NCI-H345 treated with DMSO at 0.1 percent for 48 hours (cell line): Measurements from ENCODE around the gene FAM3D.
"Not testable (repeated sequence)": the region's sequence is repeated elsewhere in the genome, so short reads cannot be mapped to it uniquely, and the experiment has no call there.

Source experiments
- DNase-seq: peaks from one replicate; lab custom pipeline; 2025; ENCODE audit not compliant: unreplicated experiment; lab: John Stamatoyannopoulos, UW

FAM3D gene

GRCh38 chr3:58666683-58667082 is at the start of gene FAM3D:
FAM3D (minus strand) TSS chr3:58666774; CDS start chr3:58655563, 11,211 bp downstream.
- DNase-seq: no peak

GRCh38 chr3:58713715-58714401 is 47.3 kb upstream of the FAM3D start:
- no peak for DNase-seq

- DNase-seq: no peak
Measured at GRCh38 chr3:58711871-58712270, 45.3 kb upstream of the FAM3D start.

GRCh38 chr3:58708983-58709382 is 42.4 kb upstream of the FAM3D start:
- DNase-seq: not testable (repeated sequence)

- no peak for DNase-seq
Measured at GRCh38 chr3:58708116-58708791, 41.7 kb upstream of the FAM3D start.

GRCh38 chr3:58707390-58707930 is 40.9 kb upstream of the FAM3D start:
- DNase-seq: no peak

GRCh38 chr3:58706395-58707167 is 40.0 kb upstream of the FAM3D start:
- no peak for DNase-seq

- no peak for DNase-seq
Measured at GRCh38 chr3:58704745-58705144, 38.2 kb upstream of the FAM3D start.

- not testable (repeated sequence) for DNase-seq
Measured at GRCh38 chr3:58704304-58704703, 37.7 kb upstream of the FAM3D start.

GRCh38 chr3:58698246-58698645 is 31.7 kb upstream of the FAM3D start:
- DNase-seq: no peak

GRCh38 chr3:58697561-58697960 is 31.0 kb upstream of the FAM3D start:
- no peak for DNase-seq

- DNase-seq: not testable (repeated sequence)
Measured at GRCh38 chr3:58696813-58697212, 30.2 kb upstream of the FAM3D start.

- DNase-seq: no peak
Measured at GRCh38 chr3:58696093-58696492, 29.5 kb upstream of the FAM3D start.

- DNase-seq: not testable (repeated sequence)
Measured at GRCh38 chr3:58695284-58695683, 28.7 kb upstream of the FAM3D start.

- DNase-seq: no peak
Measured at GRCh38 chr3:58693940-58694850, 27.6 kb upstream of the FAM3D start.

GRCh38 chr3:58692484-58692883 is 25.9 kb upstream of the FAM3D start:
- DNase-seq: no peak

- no peak for DNase-seq
Measured at GRCh38 chr3:58691997-58692396, 25.4 kb upstream of the FAM3D start.

GRCh38 chr3:58690490-58690889 is 23.9 kb upstream of the FAM3D start:
- no peak for DNase-seq

- peak; percentile 58 for DNase-seq
Measured at GRCh38 chr3:58688574-58688973, 22.0 kb upstream of the FAM3D start.

- DNase-seq: no peak
Measured at GRCh38 chr3:58686847-58687246, 20.3 kb upstream of the FAM3D start.

GRCh38 chr3:58685641-58686040 is 19.1 kb upstream of the FAM3D start:
- DNase-seq: no peak
